Ascending aorta (tissue), 2 donors: ENCODE data around the gene BCL2L11. TPM values are rescaled to one million over a fixed set of nuclear protein-coding genes. Genes with fewer than 3 reads are reported as not detected.

Source experiments
- DNase-seq, 2 donors: peaks; one replicate each; pipeline ENCODE4 v3.0.0-alpha.2; 2019; ENCODE audit warnings: low spot score in 2 of 2
- H3K27ac ChIP-seq, 2 donors: fragments of 200-600 bp; sonication (generic); one replicate each; pipeline ENCODE4 v1.5.1; 2016 to 2017; ENCODE audit warnings: mild to moderate bottlenecking in 1 of 2
- H3K27me3 ChIP-seq: fragments of 200-600 bp; sonication (generic); one replicate; pipeline ENCODE4 v1.5.1; 2017
- H3K36me3 ChIP-seq, 2 donors: fragments of 200-600 bp; sonication (generic); one replicate each; pipeline ENCODE4 v1.5.1; 2016
- H3K4me1 ChIP-seq, 2 donors: fragments of 200-600 bp; sonication (generic); one replicate each; pipeline ENCODE4 v1.5.1; 2016 to 2017; ENCODE audit warnings: mild to moderate bottlenecking in 1 of 2
- H3K4me3 ChIP-seq, 2 donors: fragments of 200-600 bp; sonication (generic); one replicate each; pipeline ENCODE4 v1.5.1; 2016 to 2017; ENCODE audit warnings: mild to moderate bottlenecking in 1 of 2
- H3K9me3 ChIP-seq, 2 donors: fragments of 200-600 bp; sonication (generic); one replicate each; pipeline ENCODE4 v1.5.1; 2016
- intact Hi-C: fragments of 100-400 bp; cut with DNase I; formaldehyde crosslinking; loops from one replicate; pipeline ENCODE4 v1.15.1; 2023
- total RNA-seq: library from RNA; depleted of rRNA; stranded (reverse); fragments of >200 nt; gene quantifications from one replicate; pipeline ENCODE4 v1.1.0, GENCODE V29; 2016
- TF ChIP-seq, protein P1 (sequence below), 3 experiments: fragments of 200-600 bp in 2 of 3; fragments of 450-650 bp in 1 of 3; sonication (generic) in 2 of 3; IDR thresholded peaks; one replicate each; pipeline ENCODE4 v1.5.1; 2016 to 2019; ENCODE audit warnings: antibody characterized with exemption in 3 of 3, mild to moderate bottlenecking in 1 of 3, moderate library complexity in 1 of 3

The BCL2L11 gene
- total RNA-seq, 1 donor from 2014 or later, result 3.5 TPM

DNA sequence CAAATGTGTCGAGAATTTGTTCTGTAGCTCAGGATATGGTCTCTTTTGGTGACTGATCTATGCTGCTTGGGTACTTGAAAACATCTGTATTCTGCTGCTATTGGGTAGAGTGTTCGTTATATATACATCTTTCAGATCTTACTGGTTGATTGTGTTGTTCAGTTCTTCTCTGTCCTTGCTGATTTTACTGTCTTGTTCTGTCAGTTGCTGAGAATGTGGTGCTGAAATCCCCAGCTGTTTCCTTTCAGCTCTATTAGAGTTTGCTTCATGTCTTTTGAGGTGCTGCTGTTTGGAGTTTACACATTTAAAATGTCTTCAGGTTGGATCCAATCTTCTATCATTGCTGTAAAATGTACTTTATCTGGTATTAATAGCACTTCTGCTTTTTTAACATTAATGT is 12.9 kb downstream of the BCL2L11 start:
- H3K27me3 ChIP-seq, result no peaks in the 10 kb centered on the region
- H3K4me3 ChIP-seq, result no peak overlapping the region
- TF ChIP-seq, protein P1, sequence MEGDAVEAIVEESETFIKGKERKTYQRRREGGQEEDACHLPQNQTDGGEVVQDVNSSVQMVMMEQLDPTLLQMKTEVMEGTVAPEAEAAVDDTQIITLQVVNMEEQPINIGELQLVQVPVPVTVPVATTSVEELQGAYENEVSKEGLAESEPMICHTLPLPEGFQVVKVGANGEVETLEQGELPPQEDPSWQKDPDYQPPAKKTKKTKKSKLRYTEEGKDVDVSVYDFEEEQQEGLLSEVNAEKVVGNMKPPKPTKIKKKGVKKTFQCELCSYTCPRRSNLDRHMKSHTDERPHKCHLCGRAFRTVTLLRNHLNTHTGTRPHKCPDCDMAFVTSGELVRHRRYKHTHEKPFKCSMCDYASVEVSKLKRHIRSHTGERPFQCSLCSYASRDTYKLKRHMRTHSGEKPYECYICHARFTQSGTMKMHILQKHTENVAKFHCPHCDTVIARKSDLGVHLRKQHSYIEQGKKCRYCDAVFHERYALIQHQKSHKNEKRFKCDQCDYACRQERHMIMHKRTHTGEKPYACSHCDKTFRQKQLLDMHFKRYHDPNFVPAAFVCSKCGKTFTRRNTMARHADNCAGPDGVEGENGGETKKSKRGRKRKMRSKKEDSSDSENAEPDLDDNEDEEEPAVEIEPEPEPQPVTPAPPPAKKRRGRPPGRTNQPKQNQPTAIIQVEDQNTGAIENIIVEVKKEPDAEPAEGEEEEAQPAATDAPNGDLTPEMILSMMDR (IDR thresholded peaks at IDR 0.05), result no peak
- no peaks in the 10 kb centered on the region for H3K9me3 ChIP-seq
- intact Hi-C loops, result no loop called here
- H3K36me3 ChIP-seq, result peaks cover 0 to 3% of the 10 kb centered on the region in 2 donors
- no peak for DNase-seq
- H3K4me1 ChIP-seq, result no peaks in the 10 kb centered on the region
- no peak overlapping the region for H3K27ac ChIP-seq

DNA sequence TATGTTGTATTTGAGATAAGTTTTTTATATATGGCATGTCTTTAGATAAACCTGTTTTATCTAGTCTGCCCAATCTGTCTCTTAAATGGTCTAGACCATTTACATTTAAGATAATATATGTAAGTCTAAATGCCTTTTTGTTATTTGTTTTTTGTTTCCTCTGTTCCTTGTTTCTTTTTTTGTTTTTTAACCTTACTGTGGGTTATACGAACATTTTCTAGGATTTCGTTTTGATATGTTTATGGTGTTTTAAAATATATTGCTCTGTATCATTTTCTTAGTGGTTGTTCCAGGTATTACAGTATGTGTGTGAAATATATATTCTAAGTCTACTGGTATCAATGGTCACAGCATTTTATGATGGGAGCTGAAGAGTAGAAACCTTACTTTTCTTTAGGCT is 13.3 kb downstream of the BCL2L11 start:
- no peak for DNase-seq
- Histone ChIP-seq H3K4me3 (no peak overlapping the region), H3K4me1 (no peaks in the 10 kb centered on the region), H3K27ac (no peak overlapping the region), H3K36me3 (peaks cover 0 to 3% of the 10 kb centered on the region in 2 donors), H3K27me3 (no peaks in the 10 kb centered on the region), H3K9me3 (no peaks in the 10 kb centered on the region)
- intact Hi-C loops, result no loop called here
- TF ChIP-seq, protein P1 (IDR thresholded peaks at IDR 0.05), result no peak

- peaks cover 0 to 3% of the 10 kb centered on the region in 2 donors for H3K36me3 ChIP-seq
- TF ChIP-seq, protein P1 (IDR thresholded peaks at IDR 0.05), result no peak
- DNase-seq, result no peak
- no peaks in the 10 kb centered on the region for H3K9me3 ChIP-seq
- H3K4me3 ChIP-seq, result no peak overlapping the region
- H3K27ac ChIP-seq, result no peak overlapping the region
- intact Hi-C loops, result no loop called here
- H3K4me1 ChIP-seq, result no peaks in the 10 kb centered on the region
- H3K27me3 ChIP-seq, result no peaks in the 10 kb centered on the region
Measured at GRCh38 chr2:111135237-111135909, 14.7 kb downstream of the BCL2L11 start.

- Histone ChIP-seq H3K4me1 (no peaks in the 10 kb centered on the region), H3K27me3 (no peaks in the 10 kb centered on the region), H3K36me3 (peaks cover 0 to 2% of the 10 kb centered on the region in 2 donors), H3K4me3 (no peak overlapping the region), H3K9me3 (no peaks in the 10 kb centered on the region), H3K27ac (no peak overlapping the region)
- intact Hi-C loops, result no loop called here
- DNase-seq, result no peak
- TF ChIP-seq, protein P1 (IDR thresholded peaks at IDR 0.05), result no peak
Measured at GRCh38 chr2:111135910-111136297, 15.2 kb downstream of the BCL2L11 start.

DNA sequence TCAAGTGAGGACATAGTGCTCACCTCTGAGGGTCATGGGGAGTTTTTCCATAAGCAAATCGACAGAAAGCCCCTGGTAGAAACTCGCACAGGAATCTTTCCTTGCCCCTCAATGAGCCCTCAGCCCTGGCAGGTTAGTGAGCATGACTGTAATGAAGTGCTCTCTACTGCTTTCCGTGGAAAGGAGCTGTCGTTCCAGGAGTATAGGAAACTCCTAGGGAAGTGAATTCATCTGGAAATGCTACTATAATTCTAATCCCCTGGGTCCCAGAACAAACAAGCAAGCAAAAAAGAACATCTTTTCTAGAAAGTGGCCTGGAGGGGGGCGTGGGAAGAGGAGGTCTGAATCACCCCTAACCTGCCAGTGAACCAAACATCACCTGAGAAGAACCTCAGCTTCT is 18.1 kb downstream of the BCL2L11 start:
- peaks cover 0 to 3% of the 10 kb centered on the region in 2 donors for H3K36me3 ChIP-seq
- H3K27ac ChIP-seq, result no peak overlapping the region
- H3K4me1 ChIP-seq, result no peaks in the 10 kb centered on the region
- TF ChIP-seq, protein P1 (IDR thresholded peaks at IDR 0.05), result no peak
- H3K9me3 ChIP-seq, result no peaks in the 10 kb centered on the region
- intact Hi-C loops, result no loop called here
- no peak overlapping the region for H3K4me3 ChIP-seq
- no peaks in the 10 kb centered on the region for H3K27me3 ChIP-seq
- no peak for DNase-seq
